ENCODE results near the gene SLC19A1.
A peak's percentile ranks its signal among the peaks of the same experiment; 100 is the strongest.

The SLC19A1 gene

DNA sequence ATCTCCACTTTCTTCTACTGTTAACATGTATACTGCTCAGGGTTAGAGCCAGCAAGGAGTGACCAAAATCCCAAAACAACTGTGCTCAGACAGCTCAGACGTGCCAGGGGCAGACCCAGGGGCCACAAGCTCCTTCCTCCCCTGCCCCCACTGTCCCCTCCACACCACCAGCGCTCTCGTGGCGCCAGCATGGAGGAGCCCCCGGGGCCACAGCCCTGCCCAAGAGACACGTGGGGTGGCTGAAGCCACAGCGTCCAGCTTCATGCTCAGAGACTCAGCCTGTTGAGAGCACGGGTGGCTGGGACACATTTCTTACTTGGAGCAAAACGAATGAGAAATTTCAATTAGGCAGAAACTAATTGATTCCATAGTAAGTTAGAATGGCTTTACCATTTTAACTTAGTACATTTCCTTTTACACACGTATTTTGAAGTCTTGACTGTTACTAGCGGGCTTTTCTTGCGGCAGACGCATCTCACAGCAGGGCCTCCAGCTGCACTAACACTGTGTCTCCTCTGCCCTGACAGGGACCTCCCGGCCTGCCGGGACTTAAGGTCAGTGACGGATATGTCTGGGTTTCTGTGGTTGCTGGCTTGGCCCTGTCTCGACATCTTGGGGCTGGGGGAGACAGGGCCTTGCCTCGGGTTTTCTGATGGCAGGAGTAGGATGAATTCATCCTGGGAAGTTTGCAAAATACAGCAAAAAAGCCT lies 54.2 kb downstream of the SLC19A1 start:
- Mint-ChIP-seq H3K36me3 (ENCODE audit: low read depth) (peaks cover 13% of the 10 kb centered on the region), H3K27ac (peak overlapping the region in 2 of 3 experiments; percentile 55 to 70), H3K9me3 (no peaks in the 10 kb centered on the region), H3K4me1 (peaks cover 7% of the 10 kb centered on the region), H3K27me3 (ENCODE audit: low read depth) (peaks cover 3% of the 10 kb centered on the region), H3K4me3 (no peak overlapping the region)
- TF ChIP-seq, protein P1, sequence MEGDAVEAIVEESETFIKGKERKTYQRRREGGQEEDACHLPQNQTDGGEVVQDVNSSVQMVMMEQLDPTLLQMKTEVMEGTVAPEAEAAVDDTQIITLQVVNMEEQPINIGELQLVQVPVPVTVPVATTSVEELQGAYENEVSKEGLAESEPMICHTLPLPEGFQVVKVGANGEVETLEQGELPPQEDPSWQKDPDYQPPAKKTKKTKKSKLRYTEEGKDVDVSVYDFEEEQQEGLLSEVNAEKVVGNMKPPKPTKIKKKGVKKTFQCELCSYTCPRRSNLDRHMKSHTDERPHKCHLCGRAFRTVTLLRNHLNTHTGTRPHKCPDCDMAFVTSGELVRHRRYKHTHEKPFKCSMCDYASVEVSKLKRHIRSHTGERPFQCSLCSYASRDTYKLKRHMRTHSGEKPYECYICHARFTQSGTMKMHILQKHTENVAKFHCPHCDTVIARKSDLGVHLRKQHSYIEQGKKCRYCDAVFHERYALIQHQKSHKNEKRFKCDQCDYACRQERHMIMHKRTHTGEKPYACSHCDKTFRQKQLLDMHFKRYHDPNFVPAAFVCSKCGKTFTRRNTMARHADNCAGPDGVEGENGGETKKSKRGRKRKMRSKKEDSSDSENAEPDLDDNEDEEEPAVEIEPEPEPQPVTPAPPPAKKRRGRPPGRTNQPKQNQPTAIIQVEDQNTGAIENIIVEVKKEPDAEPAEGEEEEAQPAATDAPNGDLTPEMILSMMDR (IDR thresholded peaks at IDR 0.05; ENCODE audit: unreplicated experiment in 3 of 3), result no peak

DNA sequence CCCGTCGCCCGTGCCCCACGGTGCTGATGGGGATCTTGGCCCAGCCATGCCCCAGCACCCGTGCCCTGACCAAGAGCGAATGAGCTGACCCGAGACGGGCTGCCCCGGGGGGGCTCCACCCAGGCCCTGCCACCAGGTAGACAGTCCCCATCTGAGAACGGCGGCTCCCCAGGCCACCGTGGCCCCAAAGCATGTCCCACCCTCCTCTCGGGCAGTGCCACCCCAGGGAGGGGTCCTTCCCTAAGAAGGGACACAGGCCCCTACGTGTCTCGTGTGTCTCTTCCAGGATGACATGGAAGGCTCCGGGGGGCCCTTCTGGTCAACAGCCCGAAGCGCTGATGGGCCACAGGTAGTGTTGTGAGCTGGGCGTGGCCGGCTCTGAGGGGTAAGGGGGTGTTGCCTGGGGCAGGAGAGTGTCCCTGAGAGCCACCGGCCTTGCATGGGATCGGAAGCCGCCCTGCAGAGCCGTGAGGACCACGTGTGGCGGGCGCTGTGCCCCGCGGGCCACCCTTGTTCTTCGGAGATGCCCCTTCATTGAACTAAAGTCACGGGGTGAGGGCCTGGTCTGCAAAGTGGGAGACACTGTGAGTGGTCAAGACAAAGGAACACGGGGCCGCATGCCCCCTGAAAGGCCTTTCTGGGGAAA lies 55.0 kb downstream of the SLC19A1 start:
- Mint-ChIP-seq H3K4me1 (peaks cover 7% of the 10 kb centered on the region), H3K27me3 (ENCODE audit: low read depth) (peaks cover 3% of the 10 kb centered on the region), H3K9me3 (no peaks in the 10 kb centered on the region), H3K36me3 (ENCODE audit: low read depth) (peaks cover 13% of the 10 kb centered on the region), H3K4me3 (no peak overlapping the region), H3K27ac (no peak overlapping the region)
- TF ChIP-seq, protein P1 (IDR thresholded peaks at IDR 0.05; ENCODE audit: unreplicated experiment in 3 of 3), result no peak

DNA sequence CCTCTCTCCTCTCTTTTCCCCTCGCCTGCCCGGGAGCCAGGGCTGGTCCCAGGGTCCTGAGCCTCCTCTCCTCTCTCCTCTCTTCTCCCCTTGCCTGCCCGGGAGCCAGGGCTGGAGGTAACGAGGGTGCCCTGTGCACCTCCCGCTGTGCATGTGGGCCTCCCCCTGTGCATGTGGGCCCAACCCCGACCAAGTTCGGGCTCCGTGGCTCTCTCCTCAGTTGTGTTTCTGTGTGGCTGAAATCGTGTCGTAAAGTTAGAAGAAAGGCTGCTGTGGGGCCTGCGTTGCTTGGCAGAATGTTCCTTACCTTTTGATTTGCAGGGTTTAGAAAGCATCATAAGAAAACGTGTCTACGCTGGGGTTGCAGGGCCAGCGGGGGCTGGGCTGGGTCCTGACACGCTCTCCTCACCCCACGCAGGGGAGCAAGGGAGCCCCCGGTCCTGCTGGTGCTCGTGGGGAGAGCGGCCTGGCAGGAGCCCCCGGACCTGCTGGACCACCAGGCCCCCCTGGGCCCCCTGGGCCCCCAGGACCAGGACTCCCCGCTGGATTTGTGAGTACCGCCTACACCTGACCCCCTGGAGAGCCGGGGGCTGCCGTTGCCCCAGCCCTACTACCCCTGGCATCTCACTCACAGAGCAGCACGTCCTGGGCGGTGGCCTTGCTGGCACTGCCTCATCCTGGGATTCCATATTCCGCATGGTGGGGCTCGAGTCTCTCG lies 55.6 kb downstream of the SLC19A1 start:
- Mint-ChIP-seq H3K27me3 (ENCODE audit: low read depth) (no peaks in the 10 kb centered on the region), H3K36me3 (ENCODE audit: low read depth) (peaks cover 13% of the 10 kb centered on the region), H3K9me3 (no peaks in the 10 kb centered on the region), H3K4me3 (no peak overlapping the region), H3K4me1 (peaks cover 7% of the 10 kb centered on the region), H3K27ac (peak overlapping the region in 1 of 3 experiments; percentile 80)
- TF ChIP-seq, protein P1 (IDR thresholded peaks at IDR 0.05; ENCODE audit: unreplicated experiment in 3 of 3), result no peak

DNA sequence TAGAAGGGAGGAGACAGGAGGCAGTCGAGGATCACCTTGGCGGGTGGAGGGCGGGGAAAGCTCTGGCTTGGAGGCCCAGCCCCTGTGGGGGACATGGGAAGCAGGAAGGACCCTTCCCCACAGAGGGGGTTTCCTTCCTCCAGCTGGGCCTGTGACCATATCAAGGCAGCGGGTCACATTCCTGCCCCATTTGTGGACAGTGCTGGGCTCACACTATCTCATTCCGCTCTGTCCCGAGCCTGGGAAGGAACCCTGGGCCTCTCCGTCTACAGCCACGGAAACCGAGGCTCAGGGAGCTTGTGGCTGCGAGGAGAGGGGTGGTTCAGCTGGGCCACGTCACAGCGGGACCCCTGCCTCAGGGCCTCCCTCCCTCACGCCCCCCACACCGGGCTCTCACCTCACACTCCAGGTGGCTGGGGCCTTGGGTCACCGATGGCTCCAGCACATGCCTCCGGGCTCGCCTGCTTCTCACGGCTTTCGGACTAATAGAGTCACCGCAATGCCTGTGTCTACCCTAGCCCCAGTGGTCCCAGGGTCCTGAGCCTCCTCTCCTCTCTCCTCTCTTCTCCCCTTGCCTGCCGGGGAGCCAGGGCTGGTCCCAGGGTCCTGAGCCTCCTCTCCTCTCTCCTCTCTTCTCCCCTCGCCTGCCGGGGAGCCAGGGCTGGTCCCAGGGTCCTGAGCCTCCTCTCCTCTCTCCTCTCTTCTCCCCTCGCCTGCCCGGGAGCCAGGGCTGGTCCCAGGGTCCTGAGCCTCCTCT lies 56.4 kb downstream of the SLC19A1 start:
- Mint-ChIP-seq H3K4me3 (no peak overlapping the region), H3K27me3 (ENCODE audit: low read depth) (no peaks in the 10 kb centered on the region)

DNA sequence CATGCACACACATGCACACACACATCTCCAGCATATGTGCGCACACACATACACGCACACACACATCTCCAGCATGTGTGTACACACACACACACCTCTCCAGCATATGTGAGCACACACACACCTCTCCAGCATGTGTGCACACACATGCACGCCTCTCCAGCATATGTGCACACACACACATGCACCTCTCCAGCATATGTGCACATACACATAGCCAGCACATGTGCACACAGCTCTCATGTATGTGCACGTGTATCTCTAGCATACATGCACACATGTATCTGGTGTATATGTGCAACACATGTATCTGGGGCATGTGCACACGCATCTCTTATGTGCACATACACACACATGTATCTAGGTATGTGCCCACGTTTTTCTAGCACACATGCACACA lies 57.9 kb downstream of the SLC19A1 start:
- Mint-ChIP-seq H3K27me3 (ENCODE audit: low read depth) (no peaks in the 10 kb centered on the region), H3K4me1 (peaks cover 9% of the 10 kb centered on the region), H3K9me3 (no peaks in the 10 kb centered on the region), H3K36me3 (ENCODE audit: low read depth) (peaks cover 16% of the 10 kb centered on the region), H3K27ac (peak overlapping the region in 1 of 3 experiments; percentile 53), H3K4me3 (no peak overlapping the region)
- TF ChIP-seq, protein P1 (IDR thresholded peaks at IDR 0.05; ENCODE audit: unreplicated experiment in 3 of 3), result no peak

More for the DNA sequence above, 56.4 kb downstream of the SLC19A1 start:
- Mint-ChIP-seq H3K27ac (no peak overlapping the region), H3K4me1 (peaks cover 7% of the 10 kb centered on the region), H3K36me3 (ENCODE audit: low read depth) (peaks cover 13% of the 10 kb centered on the region), H3K9me3 (no peaks in the 10 kb centered on the region)
- TF ChIP-seq, protein P1 (IDR thresholded peaks at IDR 0.05; ENCODE audit: unreplicated experiment in 3 of 3), result no peak
